Transverse colon (tissue), 4 donors: ENCODE data around the gene ANGPTL8. TPM values are rescaled to one million over a fixed set of nuclear protein-coding genes. Genes with fewer than 3 reads are reported as not detected.
A peak's percentile ranks its signal among the peaks of the same experiment; 100 is the strongest.

Source experiments
- DNase-seq: peaks from one replicate; pipeline ENCODE4 v3.0.0-alpha.2; 2019
- H3K27ac ChIP-seq, 4 donors: fragments of 200-600 bp; sonication (generic); 2 replicates each; pipeline ENCODE4 v1.5.1; 2016 to 2018; ENCODE audit warnings: inconsistent platforms in 4 of 4
- H3K27me3 ChIP-seq: fragments of 200-600 bp; sonication (generic); 2 replicates; pipeline ENCODE4 v1.5.1; 2017; ENCODE audit warnings: inconsistent platforms
- H3K36me3 ChIP-seq, 4 donors: fragments of 200-600 bp; sonication (generic); 2 replicates each; pipeline ENCODE4 v1.5.1; 2017 to 2019; ENCODE audit warnings: inconsistent platforms in 4 of 4
- H3K4me1 ChIP-seq, 4 donors: fragments of 200-600 bp; sonication (generic); 2 replicates each; pipeline ENCODE4 v1.5.1; 2017 to 2020; ENCODE audit warnings: inconsistent platforms in 4 of 4
- H3K4me3 ChIP-seq, 4 donors: fragments of 200-600 bp; sonication (generic); 1 replicate in 1 of 4; 2 replicates in 3 of 4; pipeline versions ENCODE4 v1.5.1 to v1.6.1; 2017 to 2019; ENCODE audit warnings: inconsistent platforms in 4 of 4
- H3K9me3 ChIP-seq, 2 donors: fragments of 200-600 bp; sonication (generic); 2 replicates each; pipeline ENCODE4 v1.5.1; 2017 to 2019; ENCODE audit warnings: inconsistent platforms in 2 of 2
- EP300 ChIP-seq: sonication (generic); formaldehyde crosslinking; IDR thresholded peaks from one replicate; pipeline ENCODE4 v1.6.1; 2017; ENCODE audit warnings: antibody characterized with exemption, low read depth
- POLR2A ChIP-seq: fragments of 450-650 bp; IDR thresholded peaks from one replicate; pipeline ENCODE4 v1.6.1; 2016; ENCODE audit warnings: antibody characterized with exemption, mild to moderate bottlenecking, moderate library complexity
- POLR2AphosphoS5 ChIP-seq, 3 donors: sonication (generic); formaldehyde crosslinking; IDR thresholded peaks; one replicate each; pipeline ENCODE4 v1.6.1; 2016; ENCODE audit warnings: antibody characterized with exemption in 3 of 3
- WGBS, 2 donors: methylation state at CpG; one replicate each; pipeline ENCODE4 v1.1.5; 2018; ENCODE audit warnings: low coverage in 1 of 2; 5-methylcytosine and 5-hydroxymethylcytosine counted together
- in situ Hi-C, 4 donors: fragments of 200-750 bp; cut with MboI; loops; one replicate each; pipeline versions ENCODE4 v1.15.0 to v1.15.1; 2017; ENCODE audit warnings: low sequenced_read_pairs in 3 of 4, low pct_ligation_motif_present in 1 of 4, low pct_unique_long_range_greater_than_20kb in 1 of 4
- intact Hi-C: fragments of 100-400 bp; cut with DNase I; formaldehyde crosslinking; loops from one replicate; pipeline ENCODE4 v1.15.1; 2023; ENCODE audit warnings: low total_unique reads
- total RNA-seq, 4 donors: library from RNA; depleted of rRNA; stranded (reverse); fragments of >200 nt; gene quantifications; one replicate each; pipeline ENCODE4 v1.1.0, GENCODE V29; 2016
- TF ChIP-seq, protein P1 (sequence below), 5 experiments: fragments of 200-600 bp in 3 of 5; fragments of 450-650 bp in 2 of 5; sonication (generic) in 3 of 5; IDR thresholded peaks; 1 replicate in 2 of 5; 2 replicates in 3 of 5; pipeline ENCODE4 v1.5.1; 2016 to 2017; ENCODE audit warnings: antibody characterized with exemption in 5 of 5, inconsistent platforms in 3 of 5, mild to moderate bottlenecking in 2 of 5, moderate library complexity in 1 of 5

Gene ANGPTL8
- total RNA-seq, 4 donors from 2014 or later: not detected

DNA sequence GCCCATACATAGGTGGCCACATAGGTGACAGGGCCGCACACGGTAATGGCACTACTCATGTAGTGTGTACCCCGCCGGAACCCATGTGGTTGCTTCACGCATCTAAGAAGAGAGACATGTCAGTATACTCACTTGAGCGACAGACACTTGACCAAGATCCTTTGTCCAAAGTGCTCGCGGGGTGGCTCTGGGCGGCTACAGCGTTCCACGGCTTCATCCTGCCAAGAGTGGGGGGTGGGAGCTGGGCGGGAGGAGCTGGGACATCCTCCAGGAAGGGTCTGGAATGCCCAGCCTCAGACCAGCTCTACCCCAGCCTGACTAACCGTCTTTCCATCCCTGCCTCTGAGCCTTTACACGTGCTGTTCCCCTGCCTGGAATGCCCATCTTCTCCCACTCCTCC lies 8.5 kb downstream of the ANGPTL8 start:
- DNase-seq: no peak
- intact Hi-C loops (no loop called here), in situ Hi-C loops (no loop called here)
- no peak for TF ChIP-seq POLR2A
- TF ChIP-seq EP300: no peak
- TF ChIP-seq, protein P1, sequence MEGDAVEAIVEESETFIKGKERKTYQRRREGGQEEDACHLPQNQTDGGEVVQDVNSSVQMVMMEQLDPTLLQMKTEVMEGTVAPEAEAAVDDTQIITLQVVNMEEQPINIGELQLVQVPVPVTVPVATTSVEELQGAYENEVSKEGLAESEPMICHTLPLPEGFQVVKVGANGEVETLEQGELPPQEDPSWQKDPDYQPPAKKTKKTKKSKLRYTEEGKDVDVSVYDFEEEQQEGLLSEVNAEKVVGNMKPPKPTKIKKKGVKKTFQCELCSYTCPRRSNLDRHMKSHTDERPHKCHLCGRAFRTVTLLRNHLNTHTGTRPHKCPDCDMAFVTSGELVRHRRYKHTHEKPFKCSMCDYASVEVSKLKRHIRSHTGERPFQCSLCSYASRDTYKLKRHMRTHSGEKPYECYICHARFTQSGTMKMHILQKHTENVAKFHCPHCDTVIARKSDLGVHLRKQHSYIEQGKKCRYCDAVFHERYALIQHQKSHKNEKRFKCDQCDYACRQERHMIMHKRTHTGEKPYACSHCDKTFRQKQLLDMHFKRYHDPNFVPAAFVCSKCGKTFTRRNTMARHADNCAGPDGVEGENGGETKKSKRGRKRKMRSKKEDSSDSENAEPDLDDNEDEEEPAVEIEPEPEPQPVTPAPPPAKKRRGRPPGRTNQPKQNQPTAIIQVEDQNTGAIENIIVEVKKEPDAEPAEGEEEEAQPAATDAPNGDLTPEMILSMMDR (IDR thresholded peaks at IDR 0.05): no peak
- TF ChIP-seq POLR2AphosphoS5 (IDR thresholded peaks at IDR 0.05): no peak
- Histone ChIP-seq H3K27ac (peak overlapping the region in 1 of 4 donors; percentile 37), H3K9me3 (no peaks in the 10 kb centered on the region), H3K36me3 (no peaks in the 10 kb centered on the region), H3K4me3 (no peak overlapping the region), H3K4me1 (peaks cover 0 to 7% (median 6%) of the 10 kb centered on the region in 4 donors), H3K27me3 (no peaks in the 10 kb centered on the region)
- WGBS, 2 donors: 81 to 100% methylated on average over 2 to 14 of the region's 14 CpGs

DNA sequence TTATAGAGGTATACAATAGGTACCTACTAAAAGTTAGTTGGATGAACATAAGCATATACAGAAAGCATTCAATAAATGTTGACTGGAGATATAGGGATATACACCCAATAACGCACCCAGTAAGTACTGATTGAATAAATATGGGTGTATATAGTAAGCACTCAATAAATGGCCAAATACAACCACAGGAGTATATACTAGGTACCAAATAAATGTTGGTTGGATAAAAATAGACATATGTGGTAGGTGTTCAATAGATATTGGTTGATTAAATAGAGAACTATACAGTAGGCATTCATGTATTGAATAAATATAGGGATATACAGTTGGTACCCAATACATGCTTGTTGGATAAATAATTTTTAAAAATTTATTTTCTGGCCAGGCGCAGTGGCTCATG lies 9.4 kb downstream of the ANGPTL8 start:
- H3K27ac ChIP-seq: no peak overlapping the region
- H3K9me3 ChIP-seq: no peaks in the 10 kb centered on the region
- H3K4me1 ChIP-seq: peaks cover 0 to 3% (median 1%) of the 10 kb centered on the region in 4 donors
- intact Hi-C loops: no loop called here
- in situ Hi-C loops: no loop called here
- TF ChIP-seq EP300 (no peak), POLR2A (no peak), POLR2AphosphoS5 (IDR thresholded peaks at IDR 0.05) (no peak)
- TF ChIP-seq, protein P1 (IDR thresholded peaks at IDR 0.05): no peak
- DNase-seq: no peak
- H3K36me3 ChIP-seq: no peaks in the 10 kb centered on the region
- WGBS, 2 donors: 88 to 98% methylated on average over 2 of the region's 2 CpGs
- H3K27me3 ChIP-seq: no peaks in the 10 kb centered on the region
- H3K4me3 ChIP-seq: no peak overlapping the region

DNA sequence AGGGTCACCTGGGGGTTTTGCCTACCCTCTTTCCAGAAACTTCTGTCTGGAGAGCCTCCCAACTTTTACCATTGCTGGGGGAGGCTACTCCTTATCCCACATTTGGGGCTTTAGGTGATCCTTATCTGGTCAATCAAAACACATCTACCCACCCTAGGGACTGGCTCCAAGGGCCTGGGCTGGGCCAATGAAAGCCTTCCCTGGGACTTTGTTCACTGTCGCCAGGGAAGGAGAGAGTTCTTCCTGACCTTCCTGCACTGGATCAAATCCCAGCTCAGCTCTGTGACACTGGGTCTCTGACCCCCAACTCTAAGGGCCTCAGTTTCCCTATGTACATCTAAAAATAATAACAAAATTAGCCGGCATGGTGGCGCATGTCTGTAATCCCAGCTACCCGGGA lies 11.8 kb downstream of the ANGPTL8 start:
- TF ChIP-seq, protein P1 (IDR thresholded peaks at IDR 0.05): no peak
- TF ChIP-seq EP300: no peak
- TF ChIP-seq POLR2AphosphoS5 (IDR thresholded peaks at IDR 0.05): no peak
- TF ChIP-seq POLR2A: no peak
- no peak overlapping the region for H3K4me3 ChIP-seq
- no peak for DNase-seq
- no peak overlapping the region for H3K27ac ChIP-seq
- no peaks in the 10 kb centered on the region for H3K4me1 ChIP-seq
- in situ Hi-C loops: no loop called here
- no peaks in the 10 kb centered on the region for H3K27me3 ChIP-seq
- intact Hi-C loops: no loop called here
- H3K9me3 ChIP-seq: no peaks in the 10 kb centered on the region
- H3K36me3 ChIP-seq: no peaks in the 10 kb centered on the region
- WGBS, 2 donors: 89 to 99% methylated on average over 3 to 4 of the region's 4 CpGs

DNA sequence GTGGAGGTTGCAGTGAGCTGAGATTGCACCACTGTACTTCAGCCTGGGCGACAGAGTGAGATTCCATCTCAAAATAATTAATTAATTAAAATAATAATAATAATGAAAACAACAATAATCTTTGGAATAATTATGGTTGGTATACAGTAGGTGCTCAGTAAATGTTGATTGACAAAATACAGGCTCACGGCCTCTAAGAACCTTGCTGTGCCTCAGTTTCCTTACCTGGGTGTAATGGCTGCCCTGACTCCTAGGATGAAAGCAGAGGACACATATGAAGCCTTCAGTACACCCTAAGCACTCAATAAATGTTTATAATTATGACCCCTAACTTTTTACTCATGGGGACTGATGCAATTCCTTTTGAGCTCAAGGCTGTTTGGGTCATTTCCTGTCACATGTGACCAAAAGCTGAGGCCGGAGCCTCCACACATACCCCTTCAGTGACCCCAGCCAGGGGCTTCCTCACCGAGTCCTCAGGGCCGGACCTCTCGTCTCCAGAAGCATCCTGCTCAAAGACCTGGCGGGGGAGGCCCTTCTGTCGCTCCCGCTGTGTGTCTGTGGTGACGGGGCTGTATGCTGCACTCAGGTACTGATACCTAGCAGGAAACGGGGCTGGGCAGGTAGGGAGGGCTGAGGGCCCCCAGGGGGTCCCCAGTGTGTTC lies 12.4 kb downstream of the ANGPTL8 start:
- no peak for TF ChIP-seq POLR2AphosphoS5 (IDR thresholded peaks at IDR 0.05)
- no peak for TF ChIP-seq POLR2A
- TF ChIP-seq EP300: no peak
- TF ChIP-seq, protein P1 (IDR thresholded peaks at IDR 0.05): no peak
- H3K9me3 ChIP-seq: no peaks in the 10 kb centered on the region
- no peaks in the 10 kb centered on the region for H3K4me1 ChIP-seq
- no peak for DNase-seq
- no peaks in the 10 kb centered on the region for H3K36me3 ChIP-seq
- intact Hi-C loops: no loop called here
- no peaks in the 10 kb centered on the region for H3K27me3 ChIP-seq
- in situ Hi-C loops: no loop called here
- WGBS, 2 donors: 69 to 83% methylated on average over 1 to 11 of the region's 11 CpGs
- H3K27ac ChIP-seq: no peak overlapping the region
- H3K4me3 ChIP-seq: no peak overlapping the region
